ENCODE data around the gene AUTS2.

DNA sequence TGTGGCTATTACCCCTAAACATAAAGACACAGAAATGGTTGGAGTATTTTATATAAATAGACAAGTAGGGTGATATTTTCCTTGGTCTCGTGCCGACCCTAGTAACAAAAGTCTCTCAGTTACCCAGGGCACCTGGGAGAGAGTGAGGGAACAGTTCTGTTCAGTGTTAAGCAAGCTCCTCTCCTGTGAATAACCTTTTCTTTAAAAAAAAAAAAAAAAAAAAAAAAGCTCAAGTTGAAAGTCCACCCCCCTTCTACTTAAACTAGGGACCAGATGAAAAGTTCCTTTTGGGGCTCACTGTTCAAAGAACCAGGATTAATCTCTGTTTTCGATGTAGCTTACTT lies 896.7 kb downstream of the AUTS2 start:
- TF ChIP-seq TCF3 (CRISPR knock-in tag; IDR thresholded peaks at IDR 0.05) (no peak), EP300 (IDR thresholded peaks at IDR 0.05; ENCODE audit: low read length) (no peak), NBN (IDR thresholded peaks at IDR 0.05; ENCODE audit: low read depth) (no peak), ZNF12 (CRISPR knock-in tag; IDR thresholded peaks at IDR 0.05) (no peak), TAF1 (IDR thresholded peaks at IDR 0.05; ENCODE audit: control insufficient read depth, extremely low read depth, insufficient read depth, low read length, severe bottlenecking) (no peak), CBFB (CRISPR knock-in tag; IDR thresholded peaks at IDR 0.05) (no peak)
- TF ChIP-seq, protein P1, sequence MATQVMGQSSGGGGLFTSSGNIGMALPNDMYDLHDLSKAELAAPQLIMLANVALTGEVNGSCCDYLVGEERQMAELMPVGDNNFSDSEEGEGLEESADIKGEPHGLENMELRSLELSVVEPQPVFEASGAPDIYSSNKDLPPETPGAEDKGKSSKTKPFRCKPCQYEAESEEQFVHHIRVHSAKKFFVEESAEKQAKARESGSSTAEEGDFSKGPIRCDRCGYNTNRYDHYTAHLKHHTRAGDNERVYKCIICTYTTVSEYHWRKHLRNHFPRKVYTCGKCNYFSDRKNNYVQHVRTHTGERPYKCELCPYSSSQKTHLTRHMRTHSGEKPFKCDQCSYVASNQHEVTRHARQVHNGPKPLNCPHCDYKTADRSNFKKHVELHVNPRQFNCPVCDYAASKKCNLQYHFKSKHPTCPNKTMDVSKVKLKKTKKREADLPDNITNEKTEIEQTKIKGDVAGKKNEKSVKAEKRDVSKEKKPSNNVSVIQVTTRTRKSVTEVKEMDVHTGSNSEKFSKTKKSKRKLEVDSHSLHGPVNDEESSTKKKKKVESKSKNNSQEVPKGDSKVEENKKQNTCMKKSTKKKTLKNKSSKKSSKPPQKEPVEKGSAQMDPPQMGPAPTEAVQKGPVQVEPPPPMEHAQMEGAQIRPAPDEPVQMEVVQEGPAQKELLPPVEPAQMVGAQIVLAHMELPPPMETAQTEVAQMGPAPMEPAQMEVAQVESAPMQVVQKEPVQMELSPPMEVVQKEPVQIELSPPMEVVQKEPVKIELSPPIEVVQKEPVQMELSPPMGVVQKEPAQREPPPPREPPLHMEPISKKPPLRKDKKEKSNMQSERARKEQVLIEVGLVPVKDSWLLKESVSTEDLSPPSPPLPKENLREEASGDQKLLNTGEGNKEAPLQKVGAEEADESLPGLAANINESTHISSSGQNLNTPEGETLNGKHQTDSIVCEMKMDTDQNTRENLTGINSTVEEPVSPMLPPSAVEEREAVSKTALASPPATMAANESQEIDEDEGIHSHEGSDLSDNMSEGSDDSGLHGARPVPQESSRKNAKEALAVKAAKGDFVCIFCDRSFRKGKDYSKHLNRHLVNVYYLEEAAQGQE (IDR thresholded peaks at IDR 0.05; ENCODE audit: borderline replicate concordance), result no peak
- TF ChIP-seq, protein P1 (CRISPR knock-in tag; IDR thresholded peaks at IDR 0.05; ENCODE audit: low read depth), result no peak
- TF ChIP-seq, protein P2, sequence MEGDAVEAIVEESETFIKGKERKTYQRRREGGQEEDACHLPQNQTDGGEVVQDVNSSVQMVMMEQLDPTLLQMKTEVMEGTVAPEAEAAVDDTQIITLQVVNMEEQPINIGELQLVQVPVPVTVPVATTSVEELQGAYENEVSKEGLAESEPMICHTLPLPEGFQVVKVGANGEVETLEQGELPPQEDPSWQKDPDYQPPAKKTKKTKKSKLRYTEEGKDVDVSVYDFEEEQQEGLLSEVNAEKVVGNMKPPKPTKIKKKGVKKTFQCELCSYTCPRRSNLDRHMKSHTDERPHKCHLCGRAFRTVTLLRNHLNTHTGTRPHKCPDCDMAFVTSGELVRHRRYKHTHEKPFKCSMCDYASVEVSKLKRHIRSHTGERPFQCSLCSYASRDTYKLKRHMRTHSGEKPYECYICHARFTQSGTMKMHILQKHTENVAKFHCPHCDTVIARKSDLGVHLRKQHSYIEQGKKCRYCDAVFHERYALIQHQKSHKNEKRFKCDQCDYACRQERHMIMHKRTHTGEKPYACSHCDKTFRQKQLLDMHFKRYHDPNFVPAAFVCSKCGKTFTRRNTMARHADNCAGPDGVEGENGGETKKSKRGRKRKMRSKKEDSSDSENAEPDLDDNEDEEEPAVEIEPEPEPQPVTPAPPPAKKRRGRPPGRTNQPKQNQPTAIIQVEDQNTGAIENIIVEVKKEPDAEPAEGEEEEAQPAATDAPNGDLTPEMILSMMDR (IDR thresholded peaks at IDR 0.05 in 2 of 3, conservative IDR thresholded peaks at IDR 0.05 in 1 of 3; ENCODE audit: insufficient read depth in 2 of 3, low read depth in 1 of 3, low read length in 3 of 3), result no peak
- TF ChIP-seq, protein P3, sequence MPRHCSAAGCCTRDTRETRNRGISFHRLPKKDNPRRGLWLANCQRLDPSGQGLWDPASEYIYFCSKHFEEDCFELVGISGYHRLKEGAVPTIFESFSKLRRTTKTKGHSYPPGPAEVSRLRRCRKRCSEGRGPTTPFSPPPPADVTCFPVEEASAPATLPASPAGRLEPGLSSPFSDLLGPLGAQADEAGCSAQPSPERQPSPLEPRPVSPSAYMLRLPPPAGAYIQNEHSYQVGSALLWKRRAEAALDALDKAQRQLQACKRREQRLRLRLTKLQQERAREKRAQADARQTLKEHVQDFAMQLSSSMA (CRISPR knock-in tag; IDR thresholded peaks at IDR 0.05), result no peak
